ENCODE results near the gene SPSB4. TPM values are rescaled to one million over a fixed set of nuclear protein-coding genes. Genes with fewer than 3 reads are reported as not detected.

SPSB4 gene
- total and polyA plus RNA-seq, 10 of the 15 experiments (the other 5 are each of a cell fraction or from before 2014, with no cell fraction given), result not detected

DNA sequence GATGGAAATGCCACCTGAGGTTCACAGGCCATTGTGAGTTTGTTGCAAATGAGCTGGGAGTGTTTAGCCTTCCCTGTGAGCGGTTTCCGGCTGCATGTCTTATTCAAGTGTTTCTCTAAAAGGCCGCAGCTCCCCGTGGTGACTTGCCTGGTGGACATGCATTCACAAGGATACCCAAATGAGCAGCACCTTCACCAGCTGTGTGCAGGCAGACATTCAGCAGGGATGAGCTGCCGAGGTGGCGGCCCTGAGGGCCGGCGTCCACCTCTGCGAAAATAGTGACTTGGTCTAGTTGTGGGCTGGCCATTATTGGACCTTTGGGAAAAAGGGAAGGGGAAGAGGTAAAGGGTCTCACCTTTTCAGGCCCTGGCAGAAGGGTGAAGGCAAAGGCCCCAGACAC, 23.4 kb downstream of the SPSB4 start (continued):
- TF ChIP-seq, protein P1, sequence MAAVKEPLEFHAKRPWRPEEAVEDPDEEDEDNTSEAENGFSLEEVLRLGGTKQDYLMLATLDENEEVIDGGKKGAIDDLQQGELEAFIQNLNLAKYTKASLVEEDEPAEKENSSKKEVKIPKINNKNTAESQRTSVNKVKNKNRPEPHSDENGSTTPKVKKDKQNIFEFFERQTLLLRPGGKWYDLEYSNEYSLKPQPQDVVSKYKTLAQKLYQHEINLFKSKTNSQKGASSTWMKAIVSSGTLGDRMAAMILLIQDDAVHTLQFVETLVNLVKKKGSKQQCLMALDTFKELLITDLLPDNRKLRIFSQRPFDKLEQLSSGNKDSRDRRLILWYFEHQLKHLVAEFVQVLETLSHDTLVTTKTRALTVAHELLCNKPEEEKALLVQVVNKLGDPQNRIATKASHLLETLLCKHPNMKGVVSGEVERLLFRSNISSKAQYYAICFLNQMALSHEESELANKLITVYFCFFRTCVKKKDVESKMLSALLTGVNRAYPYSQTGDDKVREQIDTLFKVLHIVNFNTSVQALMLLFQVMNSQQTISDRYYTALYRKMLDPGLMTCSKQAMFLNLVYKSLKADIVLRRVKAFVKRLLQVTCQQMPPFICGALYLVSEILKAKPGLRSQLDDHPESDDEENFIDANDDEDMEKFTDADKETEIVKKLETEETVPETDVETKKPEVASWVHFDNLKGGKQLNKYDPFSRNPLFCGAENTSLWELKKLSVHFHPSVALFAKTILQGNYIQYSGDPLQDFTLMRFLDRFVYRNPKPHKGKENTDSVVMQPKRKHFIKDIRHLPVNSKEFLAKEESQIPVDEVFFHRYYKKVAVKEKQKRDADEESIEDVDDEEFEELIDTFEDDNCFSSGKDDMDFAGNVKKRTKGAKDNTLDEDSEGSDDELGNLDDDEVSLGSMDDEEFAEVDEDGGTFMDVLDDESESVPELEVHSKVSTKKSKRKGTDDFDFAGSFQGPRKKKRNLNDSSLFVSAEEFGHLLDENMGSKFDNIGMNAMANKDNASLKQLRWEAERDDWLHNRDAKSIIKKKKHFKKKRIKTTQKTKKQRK (IDR thresholded peaks at IDR 0.05; ENCODE audit: low read depth, low read length), result no peak

GRCh38 chr3:141076036-141076773, 25.1 kb downstream of the SPSB4 start:
- Histone ChIP-seq H2AFZ (ENCODE audit: control insufficient read depth, low read depth, low read length) (no peak overlapping the region), H3K4me1 (ENCODE audit: control insufficient read depth, insufficient read depth, low read length) (no peaks in the 10 kb centered on the region), H3K4me2 (ENCODE audit: control insufficient read depth, insufficient read depth) (no peak overlapping the region), H3K27ac (ENCODE audit: control insufficient read depth, insufficient read depth) (no peak overlapping the region), H4K20me1 (ENCODE audit: control insufficient read depth, insufficient read depth) (no peaks in the 10 kb centered on the region; the same call in 1 of the 2 replicates), H3K4me3 (no peak overlapping the region), H3K9me3 (replicated peaks; ENCODE audit: control insufficient read depth, insufficient read depth, low read length) (no peaks in the 10 kb centered on the region), H3K36me3 (ENCODE audit: control insufficient read depth in 2 of 2, insufficient read depth in 2 of 2, low read length in 1 of 2) (no peaks in the 10 kb centered on the region), H3K79me2 (ENCODE audit: control insufficient read depth, insufficient read depth, low read length) (no peaks in the 10 kb centered on the region), H3K9ac (ENCODE audit: control insufficient read depth, insufficient read depth, low read length) (no peak overlapping the region), H3K27me3 (replicated peaks in 1 of 2; ENCODE audit: control insufficient read depth in 2 of 2, insufficient read depth in 2 of 2, low read length in 1 of 2) (peaks cover 0 to 5% of the 10 kb centered on the region in 2 experiments; a peak in 2 of 4 replicates)
- FAIRE-seq, result no peak
- SMC1A ChIA-PET (ENCODE audit: uncharacterized antibody, unreplicated experiment), result no interaction called here
- DNase-seq (ENCODE audit: low read depth, low spot score), result no peak
- RAD21 ChIA-PET (ENCODE audit: unreplicated experiment), result no interaction called here
- CTCF ChIA-PET, result no interaction called here
- no TSS peak for BruUV-seq (replicated peaks)
- POLR2A ChIA-PET, result no interaction called here
- intact Hi-C loops (cut with micrococcal nuclease; ENCODE audit: unreplicated experiment) (no loop called here), in situ Hi-C loops (cut with MboI) (no loop called here)
- no peak for ATAC-seq
- 21% methylated on average over 12 of the region's 12 CpGs for WGBS (ENCODE audit: insufficient coverage, insufficient replicate concordance, low lambda C conversion rate, missing lambda C conversion rate)
- TF ChIP-seq NFYA (IDR thresholded peaks at IDR 0.05; ENCODE audit: borderline replicate concordance, low read depth, low read length) (no peak), FOXK2 (IDR thresholded peaks at IDR 0.05) (no peak), ATF2 (IDR thresholded peaks at IDR 0.05; ENCODE audit: low read length) (no peak), BACH1 (IDR thresholded peaks at IDR 0.05; ENCODE audit: borderline replicate concordance) (no peak), HDAC2 (IDR thresholded peaks at IDR 0.05) (no peak), NR2C2 (IDR thresholded peaks at IDR 0.05; ENCODE audit: borderline replicate concordance, control insufficient read depth, insufficient read length, low read depth) (no peak), EP300 (IDR thresholded peaks at IDR 0.05; ENCODE audit: borderline replicate concordance in 1 of 2, control insufficient read depth in 1 of 2, low read depth in 2 of 2, low read length in 2 of 2) (no peak), CBX3 (IDR thresholded peaks at IDR 0.05; ENCODE audit: borderline replicate concordance, low read depth) (no peak), ETV6 (conservative IDR thresholded peaks at IDR 0.05 in 1 of 2, IDR thresholded peaks at IDR 0.05 in 1 of 2; ENCODE audit: borderline replicate concordance in 1 of 2, low read depth in 1 of 2) (no peak)
- TF ChIP-seq, protein P2, sequence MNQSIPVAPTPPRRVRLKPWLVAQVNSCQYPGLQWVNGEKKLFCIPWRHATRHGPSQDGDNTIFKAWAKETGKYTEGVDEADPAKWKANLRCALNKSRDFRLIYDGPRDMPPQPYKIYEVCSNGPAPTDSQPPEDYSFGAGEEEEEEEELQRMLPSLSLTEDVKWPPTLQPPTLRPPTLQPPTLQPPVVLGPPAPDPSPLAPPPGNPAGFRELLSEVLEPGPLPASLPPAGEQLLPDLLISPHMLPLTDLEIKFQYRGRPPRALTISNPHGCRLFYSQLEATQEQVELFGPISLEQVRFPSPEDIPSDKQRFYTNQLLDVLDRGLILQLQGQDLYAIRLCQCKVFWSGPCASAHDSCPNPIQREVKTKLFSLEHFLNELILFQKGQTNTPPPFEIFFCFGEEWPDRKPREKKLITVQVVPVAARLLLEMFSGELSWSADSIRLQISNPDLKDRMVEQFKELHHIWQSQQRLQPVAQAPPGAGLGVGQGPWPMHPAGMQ (IDR thresholded peaks at IDR 0.05; ENCODE audit: borderline replicate concordance), result no peak
- TF ChIP-seq, protein P3, sequence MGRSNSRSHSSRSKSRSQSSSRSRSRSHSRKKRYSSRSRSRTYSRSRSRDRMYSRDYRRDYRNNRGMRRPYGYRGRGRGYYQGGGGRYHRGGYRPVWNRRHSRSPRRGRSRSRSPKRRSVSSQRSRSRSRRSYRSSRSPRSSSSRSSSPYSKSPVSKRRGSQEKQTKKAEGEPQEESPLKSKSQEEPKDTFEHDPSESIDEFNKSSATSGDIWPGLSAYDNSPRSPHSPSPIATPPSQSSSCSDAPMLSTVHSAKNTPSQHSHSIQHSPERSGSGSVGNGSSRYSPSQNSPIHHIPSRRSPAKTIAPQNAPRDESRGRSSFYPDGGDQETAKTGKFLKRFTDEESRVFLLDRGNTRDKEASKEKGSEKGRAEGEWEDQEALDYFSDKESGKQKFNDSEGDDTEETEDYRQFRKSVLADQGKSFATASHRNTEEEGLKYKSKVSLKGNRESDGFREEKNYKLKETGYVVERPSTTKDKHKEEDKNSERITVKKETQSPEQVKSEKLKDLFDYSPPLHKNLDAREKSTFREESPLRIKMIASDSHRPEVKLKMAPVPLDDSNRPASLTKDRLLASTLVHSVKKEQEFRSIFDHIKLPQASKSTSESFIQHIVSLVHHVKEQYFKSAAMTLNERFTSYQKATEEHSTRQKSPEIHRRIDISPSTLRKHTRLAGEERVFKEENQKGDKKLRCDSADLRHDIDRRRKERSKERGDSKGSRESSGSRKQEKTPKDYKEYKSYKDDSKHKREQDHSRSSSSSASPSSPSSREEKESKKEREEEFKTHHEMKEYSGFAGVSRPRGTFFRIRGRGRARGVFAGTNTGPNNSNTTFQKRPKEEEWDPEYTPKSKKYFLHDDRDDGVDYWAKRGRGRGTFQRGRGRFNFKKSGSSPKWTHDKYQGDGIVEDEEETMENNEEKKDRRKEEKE (IDR thresholded peaks at IDR 0.05), result no peak

All from GM12878 (cell line).